OCI-LY7 (cell line): ENCODE results near the gene DNAJB12. TPM values are rescaled to one million over a fixed set of nuclear protein-coding genes. Genes with fewer than 3 reads are reported as not detected.
A peak's percentile ranks its signal among the peaks of the same experiment; 100 is the strongest.
"Not testable (repeated sequence)": the region's sequence is repeated elsewhere in the genome, so short reads cannot be mapped to it uniquely, and the experiment has no call there.

Experiments used
- Bru-seq: library from RNA; stranded (reverse); fragments of 400-500 nt; gene quantifications from one replicate; lab custom pipeline; 2021; lab: Mats Ljungman, UMichigan
- BruChase-seq, 2 experiments: library from RNA; stranded (reverse); fragments of 400-500 nt; gene quantifications; one replicate each; lab custom pipeline; 2021; lab: Mats Ljungman, UMichigan
- BruUV-seq: library from RNA; stranded (reverse); fragments of 400-500 nt; replicated peaks from 2 replicates; lab custom pipeline; 2021; lab: Mats Ljungman, UMichigan
- CTCF ChIA-PET: fragments of 300-600 bp; sonication (Branson Sonifier 250); formaldehyde crosslinking; loops from one replicate; lab custom pipeline; 2022; ENCODE audit warnings: antibody characterized with exemption; ENCODE audit not compliant: unreplicated experiment; lab: Charles Lee
- POLR2A ChIA-PET: fragments of 300-600 bp; sonication (Branson Sonifier 250); formaldehyde crosslinking; loops from one replicate; lab custom pipeline; 2022; ENCODE audit warnings: antibody characterized with exemption; lab: Charles Lee
- DNase-seq: peaks from one replicate; pipeline ENCODE4 v3.0.0-alpha.2; 2015; ENCODE audit warnings: low spot score
- H2AFZ ChIP-seq: fragments of 200-600 bp; sonication (generic), shearing (Covaris generic); 2 replicates; pipeline ENCODE4 v1.6.1; 2014; ENCODE audit warnings: mild to moderate bottlenecking, antibody characterized with exemption, low read length, moderate library complexity
- H3K27ac ChIP-seq: fragments of 200-600 bp; sonication (generic); 2 replicates; pipeline ENCODE4 v1.5.1; 2014; ENCODE audit warnings: mixed run types, low read depth, mild to moderate bottlenecking, moderate library complexity, low read length, inconsistent platforms; ENCODE audit not compliant: poor library complexity, severe bottlenecking
- H3K36me3 ChIP-seq: fragments of 200-600 bp; sonication (generic); 2 replicates; pipeline ENCODE4 v1.6.1; 2014; ENCODE audit warnings: mild to moderate bottlenecking, antibody characterized with exemption, low read length, moderate library complexity, mixed read lengths; ENCODE audit not compliant: insufficient read depth
- H3K4me1 ChIP-seq: fragments of 200-600 bp; sonication (generic); 2 replicates; pipeline ENCODE4 v1.5.1; 2014; ENCODE audit warnings: mild to moderate bottlenecking, low read length; ENCODE audit not compliant: insufficient read depth, poor library complexity, severe bottlenecking
- H3K4me2 ChIP-seq: fragments of 200-600 bp; sonication (generic); 2 replicates; pipeline ENCODE4 v1.6.1; 2014; ENCODE audit warnings: mild to moderate bottlenecking, low read length
- H3K4me3 ChIP-seq: fragments of 200-600 bp; sonication (generic); 2 replicates; pipeline ENCODE4 v1.5.1; 2014; ENCODE audit warnings: mild to moderate bottlenecking, low read depth, low read length; ENCODE audit not compliant: poor library complexity, severe bottlenecking
- H3K79me2 ChIP-seq: fragments of 200-600 bp; sonication (generic); 2 replicates; pipeline ENCODE4 v1.6.1; 2016; ENCODE audit warnings: low read depth, mild to moderate bottlenecking, low read length, moderate library complexity, mixed read lengths; ENCODE audit not compliant: insufficient read depth
- H3K9me2 ChIP-seq: fragments of 200-600 bp; sonication (generic); 2 replicates; pipeline ENCODE4 v1.6.1; 2016; ENCODE audit warnings: mild to moderate bottlenecking, low read length, mixed read lengths; ENCODE audit not compliant: insufficient read depth
- H3K9me3 ChIP-seq: fragments of 200-600 bp; sonication (generic); 2 replicates; pipeline ENCODE4 v1.6.1; 2014; ENCODE audit warnings: mild to moderate bottlenecking, mixed run types, low read length, mixed read lengths
- H4K20me1 ChIP-seq: fragments of 200-600 bp; sonication (generic); 2 replicates; pipeline ENCODE4 v1.6.1; 2014; ENCODE audit warnings: mild to moderate bottlenecking, antibody characterized with exemption, low read length, moderate library complexity, mixed read lengths; ENCODE audit not compliant: insufficient read depth
- EZH2phosphoT487 ChIP-seq: fragments of 200-600 bp; sonication (generic); IDR thresholded peaks from 2 replicates; pipeline ENCODE4 v1.6.1; 2018; ENCODE audit warnings: low read depth, borderline replicate concordance, mild to moderate bottlenecking, mixed run types, antibody characterized with exemption, low read length, moderate library complexity, mixed read lengths
- intact Hi-C: fragments of 100-400 bp; cut with micrococcal nuclease; formaldehyde crosslinking; loops from one replicate; pipeline ENCODE4 v1.10.0; 2022; ENCODE audit not compliant: unreplicated experiment
- long read RNA-seq: library from polyadenylated mRNA; stranded (forward); transcript quantifications from one replicate; pipeline ENCODE4 v2.0.0, GENCODE V29; 2022
- total RNA-seq, 2 experiments: library from RNA; depleted of rRNA in 1 of 2; stranded (reverse); fragments of >200 nt in 1 of 2; shearing (Covaris generic) in 1 of 2; gene quantifications; 2 replicates each; pipeline ENCODE4 v1.2.3, GENCODE V29; 2014 to 2022
- TF ChIP-seq, protein P1 (sequence below): fragments of 200-600 bp; sonication (generic); conservative IDR thresholded peaks from 2 replicates; pipeline ENCODE4 v1.5.1; 2014; ENCODE audit warnings: mild to moderate bottlenecking, antibody characterized with exemption, low read length, moderate library complexity, mixed read lengths

DNAJB12 gene
- total RNA-seq (2014; rRNA removed; shearing (Covaris generic)) (22.8 and 27.4 TPM in 2 replicates), total RNA-seq (2022) (26.5 and 28.3 TPM in 2 replicates), Bru-seq, nascent RNA (percentile 72 among the genes with signal in this experiment), BruChase-seq, experiment 1, labeled RNA remaining after a 6-hour chase (percentile 67 among the genes with signal in this experiment), BruChase-seq, experiment 2, labeled RNA remaining after a 2-hour chase (percentile 77 among the genes with signal in this experiment)
- long read RNA-seq, full-length matches to known transcripts = 39 of 68 reads
- long read RNA-seq, partial matches to known transcripts = 8 of 68 reads
- long read RNA-seq, other reads (novel, unspliced or antisense) = 21 of 68 reads

DNA sequence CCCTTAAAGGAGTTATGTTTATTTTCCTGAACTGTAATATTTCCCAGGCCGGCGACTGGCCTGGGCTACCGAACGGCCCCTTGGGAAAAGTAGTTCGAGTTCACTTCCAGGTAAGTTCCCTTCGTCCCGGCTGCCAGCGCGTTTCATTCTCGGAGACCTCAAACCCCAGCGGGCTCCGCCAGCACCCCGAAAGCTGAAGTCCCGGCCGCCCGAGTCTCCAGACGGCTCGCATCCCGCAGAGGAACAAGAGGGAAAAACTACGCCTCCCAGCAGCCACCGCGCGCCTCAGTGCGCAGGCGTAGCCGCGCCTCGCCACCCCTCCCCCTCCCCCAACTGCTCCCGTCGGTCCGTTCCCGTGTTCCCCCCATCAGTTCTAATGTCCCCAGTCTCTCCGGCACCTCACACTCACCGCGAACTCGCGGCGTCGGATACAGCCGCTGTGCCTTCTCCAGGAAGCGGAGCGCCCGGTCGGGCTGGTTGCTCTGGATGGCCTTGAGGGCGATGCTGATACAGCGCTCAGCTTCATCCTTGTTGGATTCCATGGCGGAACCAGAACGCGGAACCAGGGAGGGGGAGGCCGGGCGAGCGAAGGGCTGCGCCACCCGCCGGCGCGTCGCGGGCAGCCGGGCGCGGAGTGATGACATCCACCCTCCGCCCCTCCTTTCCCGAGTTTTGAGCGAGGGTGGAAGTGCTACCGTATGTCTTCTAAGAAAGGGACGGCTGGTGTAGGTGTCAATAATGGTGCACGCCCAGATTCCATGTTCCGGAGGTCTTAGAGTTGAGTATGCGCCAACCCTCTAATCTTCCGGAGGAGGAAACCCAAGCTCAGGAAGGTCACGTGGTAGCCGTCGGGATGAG is at the start of gene DNAJB12:
DNAJB12 (minus strand) TSS at position 564 of the 858 bp plus-strand sequence; CDS start at position 542, 22 bp downstream.
- Histone ChIP-seq H2AFZ (peak within 1 kb of the TSS; percentile 92), H4K20me1 (no peaks in the 10 kb centered on the region), H3K4me2 (peak within 1 kb of the TSS; percentile 83), H3K36me3 (peaks cover 5% of the 10 kb centered on the region; the same call in 1 of the 2 replicates), H3K9me3 (no peaks in the 10 kb centered on the region), H3K4me3 (peak within 1 kb of the TSS; percentile 85), H3K4me1 (peaks cover 12% of the 10 kb centered on the region), H3K9me2 (no peaks in the 10 kb centered on the region), H3K27ac (peak within 1 kb of the TSS; percentile 82), H3K79me2 (peaks cover 24% of the 10 kb centered on the region)
- intact Hi-C loops = no loop called here
- no peak for TF ChIP-seq EZH2phosphoT487
- TF ChIP-seq, protein P1, sequence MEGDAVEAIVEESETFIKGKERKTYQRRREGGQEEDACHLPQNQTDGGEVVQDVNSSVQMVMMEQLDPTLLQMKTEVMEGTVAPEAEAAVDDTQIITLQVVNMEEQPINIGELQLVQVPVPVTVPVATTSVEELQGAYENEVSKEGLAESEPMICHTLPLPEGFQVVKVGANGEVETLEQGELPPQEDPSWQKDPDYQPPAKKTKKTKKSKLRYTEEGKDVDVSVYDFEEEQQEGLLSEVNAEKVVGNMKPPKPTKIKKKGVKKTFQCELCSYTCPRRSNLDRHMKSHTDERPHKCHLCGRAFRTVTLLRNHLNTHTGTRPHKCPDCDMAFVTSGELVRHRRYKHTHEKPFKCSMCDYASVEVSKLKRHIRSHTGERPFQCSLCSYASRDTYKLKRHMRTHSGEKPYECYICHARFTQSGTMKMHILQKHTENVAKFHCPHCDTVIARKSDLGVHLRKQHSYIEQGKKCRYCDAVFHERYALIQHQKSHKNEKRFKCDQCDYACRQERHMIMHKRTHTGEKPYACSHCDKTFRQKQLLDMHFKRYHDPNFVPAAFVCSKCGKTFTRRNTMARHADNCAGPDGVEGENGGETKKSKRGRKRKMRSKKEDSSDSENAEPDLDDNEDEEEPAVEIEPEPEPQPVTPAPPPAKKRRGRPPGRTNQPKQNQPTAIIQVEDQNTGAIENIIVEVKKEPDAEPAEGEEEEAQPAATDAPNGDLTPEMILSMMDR = no peak
- CTCF ChIA-PET = no interaction called here
- peak; percentile 94 for DNase-seq
- POLR2A ChIA-PET = interaction anchor here (0.7 to 1.1 kb wide), 4 partner anchors 90 to 438 kb away, joined by 3 to 6 read pairs (median 3); no protein-coding TSS in a partner anchor
- TSS peak; percentile 84 for BruUV-seq

DNA sequence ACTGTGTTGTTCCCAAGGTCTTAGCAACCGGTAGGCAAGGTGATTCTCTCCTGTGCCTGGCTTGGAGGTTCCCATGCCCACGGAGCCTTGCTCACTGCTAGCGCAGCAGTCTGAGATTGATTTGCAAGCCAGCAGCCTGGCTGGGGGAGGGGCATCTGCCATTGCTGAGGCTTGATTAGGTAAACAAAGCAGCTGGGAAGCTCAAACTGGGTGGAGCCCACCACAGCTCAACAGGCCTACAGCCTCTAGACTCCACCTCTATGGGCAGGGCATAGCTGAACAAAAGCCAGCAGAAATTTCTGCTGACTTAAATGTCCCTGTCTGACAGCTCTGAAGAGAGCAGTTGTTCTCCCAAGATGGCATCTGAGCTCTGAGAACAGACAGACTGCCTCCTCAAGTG is 40.9 kb upstream of the DNAJB12 start:
- H2AFZ ChIP-seq, H3K4me3 ChIP-seq, H3K27ac ChIP-seq, H4K20me1 ChIP-seq, H3K79me2 ChIP-seq, intact Hi-C loops, H3K9me3 ChIP-seq, H3K36me3 ChIP-seq, BruUV-seq, POLR2A ChIA-PET, DNase-seq, CTCF ChIA-PET, H3K9me2 ChIP-seq, H3K4me1 ChIP-seq, H3K4me2 ChIP-seq: not testable (repeated sequence)

DNA sequence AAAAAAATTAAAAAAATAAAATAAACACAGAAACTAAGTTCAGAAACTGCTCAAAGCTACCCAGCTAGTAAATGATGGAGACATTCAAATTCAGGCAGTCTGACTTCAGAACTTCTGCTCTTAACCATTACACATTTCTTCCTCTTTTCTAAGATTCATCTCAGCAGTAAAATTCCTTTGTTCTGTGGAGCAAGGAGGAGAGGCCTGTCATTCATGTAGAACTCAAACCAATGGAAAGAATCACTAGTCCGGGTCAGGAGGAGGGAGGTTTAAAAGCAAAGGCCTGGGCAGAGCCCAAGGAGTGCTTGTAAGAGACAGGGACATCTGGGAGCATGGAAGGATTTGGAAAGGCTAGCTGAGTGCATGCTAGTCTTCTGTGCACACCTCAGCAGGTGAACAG is 37.9 kb upstream of the DNAJB12 start:
- intact Hi-C loops = no loop called here
- ChIA-PET POLR2A (no interaction called here), CTCF (no interaction called here)
- Histone ChIP-seq H3K27ac (no peak overlapping the region), H3K9me3 (no peaks in the 10 kb centered on the region), H3K4me2 (no peak overlapping the region), H3K79me2 (no peaks in the 10 kb centered on the region), H3K4me1 (no peaks in the 10 kb centered on the region), H3K9me2 (no peaks in the 10 kb centered on the region), H4K20me1 (no peaks in the 10 kb centered on the region), H2AFZ (no peak overlapping the region), H3K4me3 (no peak overlapping the region), H3K36me3 (no peaks in the 10 kb centered on the region)
- DNase-seq = no peak
- no TSS peak for BruUV-seq
- no peak for TF ChIP-seq EZH2phosphoT487
- TF ChIP-seq, protein P1 = no peak
